Type B pancreatic cell (in vitro differentiated cells): ENCODE measurements around the gene MIER2. TPM values are rescaled to one million over a fixed set of nuclear protein-coding genes. Genes with fewer than 3 reads are reported as not detected.

Experiments used
- DNase-seq: peaks from one replicate; pipeline ENCODE4 v3.0.0; 2021; ENCODE audit warnings: mixed read lengths; ENCODE audit not compliant: unreplicated experiment; ENCODE audit errors: extremely low spot score
- H3K27ac Mint-ChIP-seq: 2 replicates; pipeline ENCODE4 v1.8.0; 2021; ENCODE audit warnings: mild to moderate bottlenecking, mixed read lengths
- H3K27me3 Mint-ChIP-seq: 2 replicates; pipeline ENCODE4 v1.8.0; 2021; ENCODE audit warnings: mixed read lengths
- H3K36me3 Mint-ChIP-seq: 2 replicates; pipeline ENCODE4 v1.8.0; 2021; ENCODE audit warnings: mixed read lengths
- H3K4me1 Mint-ChIP-seq: one replicate; pipeline ENCODE4 v1.8.0; 2021; ENCODE audit warnings: mixed read lengths; ENCODE audit not compliant: unreplicated experiment
- H3K4me3 Mint-ChIP-seq: 2 replicates; pipeline ENCODE4 v1.8.0; 2021; ENCODE audit warnings: mild to moderate bottlenecking, mixed read lengths
- H3K9me3 Mint-ChIP-seq: 2 replicates; pipeline ENCODE4 v1.8.0; 2021; ENCODE audit warnings: mixed read lengths
- CTCF ChIP-seq: fragments of 200-600 bp; sonication (generic); conservative IDR thresholded peaks from 2 replicates; pipeline ENCODE4 v1.5.0; 2021; ENCODE audit warnings: antibody characterized with exemption, mild to moderate bottlenecking
- total RNA-seq: library from RNA; stranded (reverse); gene quantifications from 2 replicates; pipeline ENCODE4 v1.2.1, GENCODE V29; 2021; ENCODE audit warnings: low replicate concordance

MIER2 gene
- total RNA-seq, 1 donor from 2014 or later = 42.3 TPM

- Mint-ChIP-seq H3K36me3 (peaks cover 25% of the 10 kb centered on the region), H3K27me3 (no peaks in the 10 kb centered on the region), H3K9me3 (no peaks in the 10 kb centered on the region), H3K27ac (peak overlapping the region; percentile 63), H3K4me3 (no peak overlapping the region), H3K4me1 (peaks cover 9% of the 10 kb centered on the region)
- DNase-seq = no peak
- TF ChIP-seq CTCF = no peak
These were observed 10.1 kb downstream of the MIER2 start for GRCh38 chr19:334296-335071.

- Mint-ChIP-seq H3K4me1 (peaks cover 5% of the 10 kb centered on the region), H3K36me3 (peaks cover 32% of the 10 kb centered on the region), H3K27ac (no peak overlapping the region), H3K9me3 (no peaks in the 10 kb centered on the region), H3K27me3 (no peaks in the 10 kb centered on the region), H3K4me3 (no peak overlapping the region)
- no peak for DNase-seq
- TF ChIP-seq CTCF = no peak
These were observed 14.1 kb downstream of the MIER2 start for GRCh38 chr19:330503-330902.

- no peak overlapping the region for H3K27ac Mint-ChIP-seq
- H3K4me3 Mint-ChIP-seq = no peak overlapping the region
- H3K9me3 Mint-ChIP-seq = no peaks in the 10 kb centered on the region
- peaks cover 32% of the 10 kb centered on the region for H3K36me3 Mint-ChIP-seq
- peaks cover 4% of the 10 kb centered on the region for H3K4me1 Mint-ChIP-seq
- TF ChIP-seq CTCF = no peak
- H3K27me3 Mint-ChIP-seq = no peaks in the 10 kb centered on the region
- DNase-seq = no peak
These were observed 14.7 kb downstream of the MIER2 start for GRCh38 chr19:329876-330275.

- DNase-seq = no peak
- Mint-ChIP-seq H3K27me3 (no peaks in the 10 kb centered on the region), H3K36me3 (peaks cover 32% of the 10 kb centered on the region), H3K9me3 (no peaks in the 10 kb centered on the region), H3K4me1 (no peaks in the 10 kb centered on the region), H3K27ac (no peak overlapping the region), H3K4me3 (no peak overlapping the region)
- TF ChIP-seq CTCF = no peak
These were observed 16.5 kb downstream of the MIER2 start for GRCh38 chr19:328025-328505.

GRCh38 chr19:327291-328024, 17.1 kb downstream of the MIER2 start:
- Mint-ChIP-seq H3K9me3 (no peaks in the 10 kb centered on the region), H3K36me3 (peaks cover 32% of the 10 kb centered on the region), H3K27ac (no peak overlapping the region), H3K4me3 (no peak overlapping the region), H3K4me1 (no peaks in the 10 kb centered on the region), H3K27me3 (no peaks in the 10 kb centered on the region)
- DNase-seq = no peak
- TF ChIP-seq CTCF = no peak
